GM21360 (cell line): ENCODE results near the gene PUM2.

Source experiments
- ATAC-seq: cut with Tn5 transposase; IDR thresholded peaks from one replicate; pipeline ENCODE4 v1.9.1; 2021; ENCODE audit warnings: mild to moderate bottlenecking, moderate library complexity; ENCODE audit not compliant: unreplicated experiment

The PUM2 gene

GRCh38 chr2:20220806-20221554 is 129.7 kb downstream of the PUM2 start:
- ATAC-seq, result no peak

DNA sequence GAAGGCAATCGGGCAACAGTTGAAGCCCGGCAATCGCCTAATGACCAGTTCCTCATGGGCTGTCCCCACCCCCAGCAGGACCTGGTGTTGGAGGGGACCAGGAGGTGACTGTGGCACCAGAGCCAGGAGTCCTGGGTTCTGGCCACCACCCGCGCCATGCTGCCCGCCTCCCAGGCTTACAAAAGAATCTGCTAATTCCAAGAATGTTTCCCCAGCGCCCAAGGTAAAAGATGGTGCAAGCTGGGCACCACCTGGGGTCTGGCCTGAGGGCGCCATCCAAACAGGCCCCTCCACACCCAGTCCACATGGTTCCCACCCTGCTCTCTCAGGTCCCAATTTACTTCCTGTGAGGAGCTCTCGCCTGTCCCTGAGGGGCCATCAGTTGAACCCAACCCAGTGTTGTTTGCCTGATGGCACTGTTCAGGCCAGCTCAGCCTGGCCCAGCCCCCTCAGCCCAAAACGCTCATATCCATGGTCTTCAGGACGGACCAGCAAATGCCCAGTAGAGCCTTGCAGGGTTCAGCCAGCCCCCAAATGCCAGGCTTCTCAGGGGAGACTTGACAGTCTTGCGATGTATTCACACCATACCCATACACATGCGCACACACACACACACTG is 130.8 kb downstream of the PUM2 start:
- no peak for ATAC-seq

GRCh38 chr2:20218331-20219320 is 132.0 kb downstream of the PUM2 start:
- ATAC-seq, result no peak

DNA sequence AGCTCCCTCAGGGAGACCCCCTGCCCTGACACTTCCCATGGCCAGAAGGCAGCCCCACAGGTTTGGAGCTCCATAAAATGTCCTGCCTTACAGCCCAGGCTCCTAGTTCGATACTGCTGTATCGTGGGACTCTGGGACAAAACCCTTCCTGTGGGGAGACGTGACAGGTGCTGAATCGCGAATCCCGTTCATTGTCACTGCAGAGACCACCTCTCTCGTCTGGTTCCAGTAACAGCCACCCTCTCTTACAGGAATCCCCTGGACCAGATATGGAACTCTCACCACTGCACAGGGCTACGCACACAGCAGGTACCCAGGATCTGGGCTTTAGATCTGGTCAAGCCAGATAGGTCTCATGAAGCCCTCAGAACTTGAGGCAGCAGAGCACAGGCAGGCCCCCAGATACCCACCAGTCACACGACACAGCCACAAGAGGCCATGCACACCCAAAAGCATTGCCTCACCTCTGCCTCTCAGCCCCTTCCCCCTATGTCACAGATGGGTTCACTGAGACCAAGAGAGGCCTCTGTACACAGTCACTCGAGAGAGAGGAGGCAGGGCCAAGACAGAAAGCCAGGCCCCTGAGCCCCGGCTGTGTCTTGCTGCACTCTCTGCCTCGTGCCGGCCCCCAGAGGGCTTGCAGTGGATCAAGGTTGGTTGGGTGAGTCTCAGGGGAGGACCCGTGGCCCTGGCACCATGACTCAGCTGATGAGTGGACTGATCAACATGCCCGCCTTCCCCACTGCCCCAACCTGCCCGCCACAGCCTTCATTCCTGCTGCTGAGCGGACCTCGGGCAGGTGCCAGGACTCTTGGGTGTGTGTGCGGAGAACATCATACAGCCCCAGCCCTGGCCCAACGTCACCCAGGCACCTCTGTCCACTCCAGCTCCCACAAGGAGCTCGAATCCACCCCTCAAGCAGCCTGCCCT is 133.3 kb downstream of the PUM2 start:
- ATAC-seq, result no peak

GRCh38 chr2:20216130-20217025 is 134.3 kb downstream of the PUM2 start:
- ATAC-seq, result no peak

DNA sequence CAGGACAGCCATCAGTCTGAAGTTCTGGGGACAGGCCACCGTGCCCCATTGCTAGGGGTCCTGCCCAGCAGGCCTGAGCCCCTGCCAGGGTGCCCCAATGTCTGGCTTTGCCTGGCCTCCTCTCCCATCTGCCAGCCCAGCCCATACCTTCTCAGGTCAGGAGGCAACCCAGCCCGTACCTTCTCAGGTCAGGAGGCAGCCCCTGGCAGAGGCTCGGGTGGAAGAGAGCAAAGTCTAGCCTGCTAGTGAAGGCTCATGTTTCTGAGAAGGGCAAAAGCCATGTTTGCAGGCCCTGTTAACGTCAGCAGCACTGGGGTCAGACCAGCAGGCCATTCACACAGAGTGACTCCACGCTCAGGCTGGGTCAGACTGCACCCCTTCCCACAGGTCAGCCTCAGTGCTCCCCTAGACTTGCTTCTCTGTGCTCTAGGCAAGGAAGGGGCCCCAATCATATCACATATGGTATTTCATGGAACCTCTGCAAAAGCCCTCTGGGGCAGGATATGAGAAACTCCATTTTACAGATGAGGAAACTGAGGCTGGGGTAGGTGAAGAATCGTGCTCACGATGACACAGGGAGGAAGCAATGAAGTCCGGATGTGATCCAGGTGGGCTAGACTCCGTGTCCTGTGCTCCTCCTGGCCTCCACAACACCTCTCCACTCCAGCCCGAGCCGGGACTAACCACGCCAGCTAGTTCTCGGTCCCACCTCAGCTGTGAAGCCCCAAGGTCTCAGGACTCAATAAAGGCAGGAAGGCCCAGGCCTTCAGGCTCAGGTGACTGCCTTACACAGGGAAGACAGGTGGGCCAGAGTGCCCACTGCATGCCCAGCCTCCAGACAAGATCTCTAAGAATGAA is 135.2 kb downstream of the PUM2 start:
- no peak for ATAC-seq

DNA sequence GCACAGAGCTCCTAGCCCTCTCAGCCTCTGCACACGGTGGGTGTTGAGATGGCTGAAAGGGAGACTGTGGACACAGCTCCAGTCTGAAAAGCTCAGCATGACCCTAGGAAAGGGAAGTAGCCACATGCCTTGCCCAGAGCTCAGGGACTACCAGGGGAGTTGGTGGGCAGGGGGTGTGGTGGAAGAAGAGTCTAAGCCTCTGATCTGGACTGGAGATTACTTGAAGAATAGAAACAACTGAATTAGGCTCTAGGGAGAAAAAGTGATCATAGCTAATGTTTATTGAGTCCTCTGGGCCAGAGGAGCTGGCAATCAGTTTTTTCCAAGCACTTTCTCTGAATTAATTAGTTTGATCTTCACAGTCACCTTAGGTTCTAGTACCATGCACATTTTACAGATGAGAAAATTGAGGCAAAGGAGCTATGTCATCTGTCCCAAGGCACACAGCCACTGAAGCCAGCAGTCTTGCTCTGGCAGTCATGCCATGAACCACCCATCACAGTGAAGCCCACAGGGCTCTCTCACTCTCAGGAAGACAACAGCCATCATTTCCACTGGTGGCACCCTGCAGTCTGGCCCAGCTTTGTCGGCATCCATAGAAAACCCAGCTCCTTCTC is 136.0 kb downstream of the PUM2 start:
- ATAC-seq, result no peak

GRCh38 chr2:20213651-20214565 is 136.7 kb downstream of the PUM2 start:
- peak; percentile 46 for ATAC-seq

GRCh38 chr2:20212871-20213503 is 137.7 kb downstream of the PUM2 start:
- no peak for ATAC-seq

GRCh38 chr2:20212459-20212870 is 138.2 kb downstream of the PUM2 start:
- ATAC-seq, result no peak

DNA sequence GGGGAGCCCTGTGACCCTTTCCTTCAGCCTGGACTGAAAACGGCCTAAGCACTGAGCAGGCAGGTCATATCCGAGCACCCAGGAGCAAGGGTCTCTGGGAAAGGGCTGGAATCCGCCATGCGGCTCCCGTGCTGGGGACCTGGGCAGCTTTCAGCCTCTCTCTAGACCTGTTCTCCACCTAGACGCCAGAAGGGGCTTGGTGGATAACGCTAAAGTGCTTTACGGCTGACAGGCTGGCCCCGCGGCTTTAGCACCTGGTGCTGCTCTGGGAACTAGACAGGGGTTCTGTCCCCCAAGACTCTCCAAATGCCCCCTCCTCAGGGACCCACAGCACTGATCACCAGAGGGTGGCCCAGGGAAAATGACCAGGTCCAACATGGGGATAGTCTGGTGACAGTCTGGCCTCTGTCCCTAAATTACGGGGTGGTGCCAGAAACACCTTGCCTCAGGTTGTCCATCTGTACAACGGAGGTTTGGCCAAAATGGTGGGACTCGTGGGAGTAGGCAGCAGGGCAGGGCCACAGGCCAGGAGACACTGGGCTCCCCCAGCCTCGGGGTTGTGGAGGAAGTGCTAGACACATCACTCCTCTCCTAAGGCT is 138.7 kb downstream of the PUM2 start:
- ATAC-seq, result no peak

DNA sequence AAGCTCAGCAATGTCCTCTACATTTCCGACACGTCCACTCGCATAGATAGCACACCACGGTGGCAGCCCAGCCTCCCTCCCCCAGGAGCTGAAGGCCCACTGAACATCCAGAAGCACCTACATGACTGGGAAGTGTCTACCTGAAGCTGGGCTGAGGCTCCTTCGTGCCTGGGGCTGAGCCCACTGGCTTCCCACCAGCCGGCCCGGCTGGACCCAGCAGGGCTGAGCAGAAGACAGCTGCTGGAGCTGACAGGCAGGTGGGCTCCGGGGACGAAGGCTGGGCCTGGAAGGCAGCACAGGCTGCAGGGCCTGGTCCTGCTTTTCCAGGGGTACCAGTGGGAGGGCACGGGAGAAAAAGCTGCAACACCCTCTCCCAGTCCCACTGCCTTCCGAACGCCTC is 139.2 kb downstream of the PUM2 start:
- ATAC-seq, result no peak

DNA sequence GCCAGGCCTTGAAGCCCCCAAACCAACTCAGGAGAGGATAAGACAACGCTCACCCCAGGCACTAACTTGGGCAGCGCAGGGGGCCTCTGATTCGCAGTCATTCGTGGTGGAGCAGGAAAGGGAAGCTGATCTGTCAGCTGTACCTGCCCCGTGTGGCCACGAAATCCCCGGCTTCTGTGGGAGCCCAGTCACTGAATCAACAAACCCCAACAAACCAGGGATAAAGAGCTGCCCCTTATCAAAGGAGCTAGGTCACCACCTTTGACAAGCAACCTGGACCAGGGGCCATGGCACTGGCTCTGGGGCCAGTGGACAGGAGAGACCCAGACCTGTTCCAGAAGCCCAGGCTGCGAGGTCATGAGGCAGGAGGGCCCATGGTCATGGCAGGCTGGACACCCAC is 140.2 kb downstream of the PUM2 start:
- no peak for ATAC-seq

DNA sequence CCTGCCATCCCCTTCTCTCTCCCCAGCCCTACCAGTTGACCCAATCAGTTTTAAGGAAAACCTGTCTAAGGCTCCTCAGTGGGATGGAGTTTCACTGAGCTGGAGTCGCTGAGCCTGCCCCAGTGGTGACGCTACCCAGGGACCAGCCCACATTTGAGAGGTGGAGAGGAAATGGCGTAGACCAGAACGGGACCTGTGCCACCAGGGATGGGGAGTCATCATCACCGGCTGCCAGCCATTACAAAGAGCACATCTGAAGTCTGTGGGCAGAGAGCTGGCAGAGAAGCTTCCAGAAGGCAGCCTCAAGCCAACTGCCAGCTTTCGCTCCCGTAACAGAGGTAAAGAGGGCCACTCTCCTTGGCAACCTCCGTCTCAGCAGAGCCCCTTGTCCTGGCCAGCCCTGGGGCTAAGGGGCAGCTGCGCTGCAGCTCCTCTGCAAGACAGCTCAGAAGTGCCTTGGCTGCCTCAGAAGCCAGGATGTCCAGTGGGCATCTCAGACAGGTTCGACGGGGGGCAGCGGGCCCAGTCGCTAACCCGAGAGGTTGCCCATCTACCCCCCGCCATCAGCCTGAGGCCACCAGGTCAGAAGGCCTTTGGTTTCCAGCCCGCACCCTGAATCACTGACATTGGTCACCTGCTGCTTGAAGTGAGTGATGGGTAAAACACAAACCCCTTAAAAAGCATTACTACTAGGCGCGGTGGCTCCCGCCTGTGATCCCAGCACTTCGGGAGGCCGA is 141.1 kb downstream of the PUM2 start:
- no peak for ATAC-seq

- no peak for ATAC-seq
Measured at GRCh38 chr2:20208476-20208859, 142.2 kb downstream of the PUM2 start.
